Mammary epithelial cell (primary cell): ENCODE data around the gene ZNF521.
"Not testable (repeated sequence)": the region's sequence is repeated elsewhere in the genome, so short reads cannot be mapped to it uniquely, and the experiment has no call there.

Source experiments
- CTCF ChIP-seq, 2 donors: IDR thresholded peaks in 1 of 2; conservative IDR thresholded peaks in 1 of 2; 2 replicates each; pipeline ENCODE4 v1.5.1; 2011 to 2012; ENCODE audit warnings: inconsistent platforms in 2 of 2, low read length in 2 of 2, mild to moderate bottlenecking in 2 of 2, control low read depth in 1 of 2, low read depth in 1 of 2; ENCODE audit not compliant: insufficient read depth in 1 of 2; ENCODE audit errors: extremely low read depth in 1 of 2
- EZH2 ChIP-seq: IDR thresholded peaks from 2 replicates; pipeline ENCODE4 v1.6.1; 2012; ENCODE audit warnings: low read length, inconsistent platforms, borderline replicate concordance

- not testable (repeated sequence) for TF ChIP-seq CTCF (conservative IDR thresholded peaks at IDR 0.05 in 1 of 2, IDR thresholded peaks at IDR 0.05 in 1 of 2; ENCODE audit: extremely low read depth in 1 of 2, insufficient read depth in 1 of 2, low read depth in 1 of 2, low read length in 2 of 2); EZH2
Measured at GRCh38 chr18:25033175-25033574, 318.8 kb downstream of the ZNF521 start.
